HepG2 (cell line): ENCODE measurements around the gene ZFR2. TPM values are rescaled to one million over a fixed set of nuclear protein-coding genes. Genes with fewer than 3 reads are reported as not detected.

ENCODE experiments used
- ATAC-seq: fragments of 200-7000 bp; cut with Tn5 transposase; 3 replicates; pipeline ENCODE4 v1.9.1; 2020; ENCODE audit warnings: mild to moderate bottlenecking, moderate library complexity
- Bru-seq: library from RNA; stranded (reverse); fragments of 400-500 nt; gene quantifications from one replicate; lab custom pipeline; 2021; lab: Mats Ljungman, UMichigan
- BruChase-seq, 2 experiments: library from RNA; stranded (reverse); fragments of 400-500 nt; gene quantifications; one replicate each; lab custom pipeline; 2021; lab: Mats Ljungman, UMichigan
- BruUV-seq: library from RNA; stranded (reverse); fragments of 400-500 nt; replicated peaks from 2 replicates; lab custom pipeline; 2021; lab: Mats Ljungman, UMichigan
- CTCF ChIA-PET: fragments of 300-600 bp; formaldehyde crosslinking; extraction: SDS; loops from one replicate; lab custom pipeline; 2021; ENCODE audit warnings: low total read pairs, inconsistent platforms, low intra/inter-chr PET ratio; lab: Yijun Ruan, JAX
- POLR2A ChIA-PET: fragments of 350-600 bp; sonication (Branson Sonifier 250); formaldehyde crosslinking; loops from one replicate; lab custom pipeline; 2020; ENCODE audit warnings: antibody characterized with exemption, inconsistent platforms; lab: Yijun Ruan, JAX
- DNase-seq: peaks from one replicate; pipeline ENCODE4 v3.0.0-alpha.2; 2015; ENCODE audit warnings: low spot score
- FAIRE-seq: peaks from 3 replicates; lab custom pipeline; 2011; peaks lifted over from hg19 to GRCh38; lab: Jason Lieb, UNC
- H2AFZ ChIP-seq: one replicate; pipeline ENCODE4 v1.6.1; 2011; ENCODE audit warnings: low read length, inconsistent platforms
- H3K27ac ChIP-seq: fragments of 300-600 bp; 3 replicates; pipeline ENCODE4 v1.8.0; 2011; ENCODE audit warnings: mixed run types, mild to moderate bottlenecking, mixed read lengths, low read length, inconsistent platforms; ENCODE audit not compliant: insufficient read depth; ENCODE audit errors: extremely low read length
- H3K27me3 ChIP-seq, 2 experiments: fragments of 200-600 bp in 1 of 2; 2 replicates in 1 of 2; 3 replicates in 1 of 2; pipeline versions ENCODE4 v1.6.0 to v1.8.0; 2011; ENCODE audit warnings: low read length in 2 of 2, mild to moderate bottlenecking in 2 of 2, moderate library complexity in 2 of 2, inconsistent platforms in 1 of 2; ENCODE audit not compliant: insufficient read depth in 2 of 2, control insufficient read depth in 1 of 2
- H3K36me3 ChIP-seq, 2 experiments: fragments of 200-600 bp in 1 of 2; replicated peaks in 1 of 2; 2 replicates in 1 of 2; 3 replicates in 1 of 2; pipeline versions ENCODE4 v1.5.1 to v1.8.0; 2011; ENCODE audit warnings: low read length in 2 of 2, inconsistent platforms in 1 of 2; ENCODE audit not compliant: insufficient read depth in 2 of 2, control insufficient read depth in 1 of 2
- H3K4me1 ChIP-seq: 2 replicates; pipeline ENCODE4 v1.5.1; 2012; ENCODE audit warnings: low read length, inconsistent platforms; ENCODE audit not compliant: insufficient read depth
- H3K4me2 ChIP-seq: 2 replicates; pipeline ENCODE4 v1.6.0; 2011; ENCODE audit warnings: low read depth, low read length, inconsistent platforms
- H3K4me3 ChIP-seq, 3 experiments: fragments of 200-600 bp in 1 of 3; sonication (generic), shearing (Covaris generic) in 1 of 3; replicated peaks in 1 of 3; 2 replicates each; pipeline ENCODE4 v1.5.1; 2011 to 2016; ENCODE audit warnings: low read length in 3 of 3, inconsistent platforms in 2 of 3, low read depth in 2 of 3, mild to moderate bottlenecking in 2 of 3, control low read depth in 1 of 3, mixed read lengths in 1 of 3; ENCODE audit not compliant: insufficient read depth in 1 of 3
- H3K79me2 ChIP-seq: one replicate; pipeline ENCODE4 v1.6.1; 2011; ENCODE audit warnings: low read length, inconsistent platforms; ENCODE audit not compliant: insufficient read depth
- H3K9ac ChIP-seq: 2 replicates; pipeline ENCODE4 v1.6.0; 2011; ENCODE audit warnings: mild to moderate bottlenecking, low read depth, low read length, inconsistent platforms; ENCODE audit not compliant: insufficient read depth
- H3K9me3 ChIP-seq: 2 replicates; pipeline ENCODE4 v1.5.1; 2012; ENCODE audit warnings: mild to moderate bottlenecking, low read length
- H4K20me1 ChIP-seq: 2 replicates; pipeline ENCODE4 v1.6.0; 2011; ENCODE audit warnings: inconsistent platforms, mild to moderate bottlenecking, low read length, moderate library complexity; ENCODE audit not compliant: insufficient read depth
- GABPB1 ChIP-seq: IDR thresholded peaks from 2 replicates; pipeline ENCODE4 v1.6.1; 2016; ENCODE audit warnings: mild to moderate bottlenecking, missing genetic modification reagents, moderate library complexity, missing compliant biosample characterization
- SMAD9 ChIP-seq: sonication (generic); formaldehyde crosslinking; IDR thresholded peaks from 2 replicates; pipeline ENCODE4 v1.5.1; 2020; ENCODE audit warnings: mild to moderate bottlenecking, missing genetic modification reagents
- SP1 ChIP-seq, 2 experiments: fragments of 450-650 bp in 1 of 2; sonication (generic) in 1 of 2; formaldehyde crosslinking in 1 of 2; IDR thresholded peaks; 2 replicates each; pipeline versions ENCODE4 v1.4.0 to v1.6.1; 2016 to 2020; ENCODE audit warnings: missing genetic modification reagents in 1 of 2
- YY1 ChIP-seq: IDR thresholded peaks from 2 replicates; pipeline ENCODE4 v1.6.1; 2011; ENCODE audit warnings: low read length, low read depth, moderate library complexity, mild to moderate bottlenecking; ENCODE audit not compliant: insufficient read depth, insufficient replicate concordance
- ZNF883 ChIP-seq: sonication (generic); formaldehyde crosslinking; IDR thresholded peaks from 2 replicates; pipeline ENCODE4 v1.5.1; 2020; ENCODE audit warnings: mild to moderate bottlenecking, missing genetic modification reagents; ENCODE audit errors: not compliant biosample characterization
- WGBS: methylation state at CpG from one replicate; pipeline ENCODE4 v1.1.6; 2017; ENCODE audit warnings: low lambda C conversion rate; 5-methylcytosine and 5-hydroxymethylcytosine counted together
- in situ Hi-C: cut with HindIII; loops from 2 replicates; pipeline ENCODE4 v1.10.0; 2017; ENCODE audit warnings: low pct_unique_long_range_greater_than_20kb; ENCODE audit not compliant: extremely low pct_ligation_motif_present
- intact Hi-C: fragments of 100-400 bp; cut with micrococcal nuclease; formaldehyde crosslinking; loops from one replicate; pipeline ENCODE4 v1.10.0; 2022; ENCODE audit not compliant: unreplicated experiment
- long read RNA-seq, 2 experiments: library from RNA in 1 of 2; library from polyadenylated mRNA in 1 of 2; stranded (forward) in 1 of 2; unstranded in 1 of 2; transcript quantifications; one replicate each; pipeline ENCODE4 v2.0.0, GENCODE V29; 2019 to 2022
- polyA minus RNA-seq, 3 experiments: library from RNA; depleted of rRNA, polyadenylated mRNA; stranded (reverse); fragments of >200 nt; gene quantifications; 2 replicates each; pipeline ENCODE4 v1.2.3, GENCODE V29; 2011; ENCODE audit warnings: low replicate concordance in 1 of 3
- polyA plus RNA-seq, 8 experiments: library from polyadenylated mRNA; depleted of rRNA in 3 of 8; stranded (reverse) in 7 of 8; unstranded in 1 of 8; fragments of >200 nt; fragmentation: Illumina TruSeq in 4 of 8; extraction: Trizol in 4 of 8; gene quantifications; 2 replicates each; pipeline versions ENCODE4 v1.2.1 to v1.2.3, GENCODE V29; 2011 to 2016; ENCODE audit warnings: low read depth in 4 of 8, missing spikeins in 1 of 8, mixed read lengths in 1 of 8; ENCODE audit not compliant: insufficient read depth in 1 of 8
- total RNA-seq, 5 experiments: library from RNA; depleted of rRNA; stranded (reverse); fragments of >200 nt; fragmentation: Illumina TruSeq; extraction: Trizol; gene quantifications; 2 replicates each; pipeline ENCODE4 v1.2.3, GENCODE V29; 2016; ENCODE audit warnings: low read depth in 1 of 5
- TF ChIP-seq, protein P1 (sequence below): sonication (generic); formaldehyde crosslinking; IDR thresholded peaks from 2 replicates; pipeline ENCODE4 v1.5.1; 2020; ENCODE audit warnings: mild to moderate bottlenecking, missing genetic modification reagents, moderate library complexity
- TF ChIP-seq, protein P2 (sequence below): IDR thresholded peaks from 2 replicates; pipeline ENCODE4 v1.6.1; 2012; ENCODE audit warnings: inconsistent platforms

Gene ZFR2
- total RNA-seq (2016; rRNA removed; fragmentation: Illumina TruSeq; extraction: Trizol) (0.69 and 1.00 TPM in 2 replicates), polyA plus RNA-seq (2011; rRNA removed) (0.37 and 0.50 TPM in 2 replicates), polyA minus RNA-seq (2011; rRNA and poly(A)+ RNA removed; ENCODE audit: low replicate concordance) (1.2 TPM in 1 of 2 replicates, not detected in the other), Bru-seq, nascent RNA (percentile 17 among the genes with signal in this experiment), BruChase-seq, experiment 1, labeled RNA remaining after a 6-hour chase (percentile 23 among the genes with signal in this experiment), BruChase-seq, experiment 2, labeled RNA remaining after a 2-hour chase (percentile 20 among the genes with signal in this experiment)
- total RNA-seq (2016; cell fraction: cytosol; rRNA removed; fragmentation: Illumina TruSeq; extraction: Trizol; ENCODE audit: low read depth): 0.35 and 1.1 TPM in 2 replicates
- 0.63 and 0.67 TPM in 2 replicates for total RNA-seq (2016; cell fraction: insoluble cytoplasmic fraction; rRNA removed; fragmentation: Illumina TruSeq; extraction: Trizol)
- total RNA-seq (2016; cell fraction: membrane; rRNA removed; fragmentation: Illumina TruSeq; extraction: Trizol): 1.1 and 1.7 TPM in 2 replicates
- 0.47 TPM in 1 of 2 replicates, not detected in the other for total RNA-seq (2016; cell fraction: nucleus; rRNA removed; fragmentation: Illumina TruSeq; extraction: Trizol)
- polyA plus RNA-seq (2011; cell fraction: cytosol; rRNA removed): 0.53 and 0.60 TPM in 2 replicates
- 1.1 and 1.2 TPM in 2 replicates for polyA plus RNA-seq (2011; cell fraction: nucleus; rRNA removed)
- polyA plus RNA-seq (2012): 0.93 and 1.1 TPM in 2 replicates
- 0.61 and 1.3 TPM in 2 replicates for polyA plus RNA-seq (2016; cell fraction: cytosol; fragmentation: Illumina TruSeq; extraction: Trizol; ENCODE audit: low read depth)
- polyA plus RNA-seq (2016; cell fraction: insoluble cytoplasmic fraction; fragmentation: Illumina TruSeq; extraction: Trizol; ENCODE audit: low read depth): 0.59 and 1.4 TPM in 2 replicates
- polyA plus RNA-seq (2016; cell fraction: membrane; fragmentation: Illumina TruSeq; extraction: Trizol; ENCODE audit: low read depth): 0.82 and 1.1 TPM in 2 replicates
- 0.60 and 2.2 TPM in 2 replicates for polyA plus RNA-seq (2016; cell fraction: nucleus; fragmentation: Illumina TruSeq; extraction: Trizol; ENCODE audit: insufficient read depth, low read depth)
- not detected in 2 replicates for polyA minus RNA-seq (2011; cell fraction: cytosol; rRNA and poly(A)+ RNA removed)
- polyA minus RNA-seq (2011; cell fraction: nucleus; rRNA and poly(A)+ RNA removed): not detected in 2 replicates
- long read RNA-seq, experiment 1, partial matches to known transcripts: 0 of 1 reads
- long read RNA-seq, experiment 1, other reads (novel, unspliced or antisense): 0 of 1 reads
- long read RNA-seq, experiment 2, partial matches to known transcripts: 0 of 3 reads
- long read RNA-seq, experiment 2, other reads (novel, unspliced or antisense): 1 of 3 reads

DNA sequence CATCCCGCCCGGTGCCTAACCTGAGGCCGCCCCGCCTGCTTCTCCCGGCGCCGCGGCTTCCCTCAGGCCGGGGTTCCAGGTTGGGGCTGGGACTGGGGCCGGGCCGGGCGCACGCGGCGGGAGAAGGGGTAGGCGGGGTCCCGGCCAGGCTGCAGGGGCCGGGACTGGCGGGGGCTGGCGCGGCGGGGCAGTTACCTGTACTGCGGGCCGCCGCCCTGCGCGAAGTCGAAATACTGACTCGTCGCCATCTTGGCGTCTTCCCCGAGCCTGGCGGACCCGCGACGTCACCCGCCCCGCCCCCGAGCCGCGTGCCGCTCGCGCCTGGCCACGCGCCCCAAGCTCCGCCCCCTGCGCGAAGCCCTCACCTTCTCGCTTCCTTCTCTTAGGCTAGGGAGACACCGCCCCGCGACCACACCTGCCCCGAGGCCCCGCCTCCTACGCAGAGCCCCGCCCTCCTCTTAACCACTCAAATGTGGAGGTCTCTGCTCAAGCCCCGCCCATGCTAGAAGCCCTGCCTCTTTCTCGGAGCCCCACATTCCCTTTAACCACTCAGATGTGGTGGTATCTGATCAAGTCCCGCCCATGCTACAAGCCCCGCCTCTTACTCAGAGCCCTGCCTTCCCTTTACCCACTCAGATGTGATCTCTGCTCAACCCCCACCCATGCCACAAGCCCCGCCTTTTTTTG is at the start of gene ZFR2:
Gene ZFR2 (minus strand): TSS at position 269 of the 687 bp plus-strand sequence. CDS start 21 bp downstream, at position 248.
- Histone ChIP-seq H4K20me1 (no peaks in the 10 kb centered on the region), H3K4me3 (peak within 1 kb of the TSS in 2 of 3 experiments; percentile 9 to 10; a peak in 2 of 6 replicates), H3K4me1 (0 out of 2 replicates have a peak, but pooled peaks cover 4% of the 10 kb centered on the region), H3K4me2 (peak within 1 kb of the TSS; percentile 12; the same call in 1 of the 2 replicates), H3K36me3 (no peaks in the 10 kb centered on the region), H3K27me3 (peaks cover 3 to 32% of the 10 kb centered on the region in 2 experiments; a peak in 3 of 5 replicates), H3K9me3 (no peaks in the 10 kb centered on the region), H3K27ac (no peak within 1 kb of the TSS), H3K9ac (no peak within 1 kb of the TSS), H3K79me2 (no peaks in the 10 kb centered on the region), H2AFZ (no peak within 1 kb of the TSS)
- ATAC-seq (peak; percentile 37; the same call in 2 of the 3 replicates), FAIRE-seq (no peak), DNase-seq (no peak)
- in situ Hi-C loops: loop anchor here (25.0 kb wide), 1 partner anchor 343 kb away; no protein-coding TSS in a partner anchor
- TF ChIP-seq SP1 (IDR thresholded peaks at IDR 0.05) (no peak), SP1 (CRISPR knock-in tag; IDR thresholded peaks at IDR 0.05) (peak; percentile 74), SMAD9 (CRISPR knock-in tag) (no peak), YY1 (peak; percentile 31), ZNF883 (CRISPR knock-in tag) (no peak), GABPB1 (CRISPR knock-in tag) (peak; percentile 24; the same call in 1 of the 2 replicates)
- TF ChIP-seq, protein P1, sequence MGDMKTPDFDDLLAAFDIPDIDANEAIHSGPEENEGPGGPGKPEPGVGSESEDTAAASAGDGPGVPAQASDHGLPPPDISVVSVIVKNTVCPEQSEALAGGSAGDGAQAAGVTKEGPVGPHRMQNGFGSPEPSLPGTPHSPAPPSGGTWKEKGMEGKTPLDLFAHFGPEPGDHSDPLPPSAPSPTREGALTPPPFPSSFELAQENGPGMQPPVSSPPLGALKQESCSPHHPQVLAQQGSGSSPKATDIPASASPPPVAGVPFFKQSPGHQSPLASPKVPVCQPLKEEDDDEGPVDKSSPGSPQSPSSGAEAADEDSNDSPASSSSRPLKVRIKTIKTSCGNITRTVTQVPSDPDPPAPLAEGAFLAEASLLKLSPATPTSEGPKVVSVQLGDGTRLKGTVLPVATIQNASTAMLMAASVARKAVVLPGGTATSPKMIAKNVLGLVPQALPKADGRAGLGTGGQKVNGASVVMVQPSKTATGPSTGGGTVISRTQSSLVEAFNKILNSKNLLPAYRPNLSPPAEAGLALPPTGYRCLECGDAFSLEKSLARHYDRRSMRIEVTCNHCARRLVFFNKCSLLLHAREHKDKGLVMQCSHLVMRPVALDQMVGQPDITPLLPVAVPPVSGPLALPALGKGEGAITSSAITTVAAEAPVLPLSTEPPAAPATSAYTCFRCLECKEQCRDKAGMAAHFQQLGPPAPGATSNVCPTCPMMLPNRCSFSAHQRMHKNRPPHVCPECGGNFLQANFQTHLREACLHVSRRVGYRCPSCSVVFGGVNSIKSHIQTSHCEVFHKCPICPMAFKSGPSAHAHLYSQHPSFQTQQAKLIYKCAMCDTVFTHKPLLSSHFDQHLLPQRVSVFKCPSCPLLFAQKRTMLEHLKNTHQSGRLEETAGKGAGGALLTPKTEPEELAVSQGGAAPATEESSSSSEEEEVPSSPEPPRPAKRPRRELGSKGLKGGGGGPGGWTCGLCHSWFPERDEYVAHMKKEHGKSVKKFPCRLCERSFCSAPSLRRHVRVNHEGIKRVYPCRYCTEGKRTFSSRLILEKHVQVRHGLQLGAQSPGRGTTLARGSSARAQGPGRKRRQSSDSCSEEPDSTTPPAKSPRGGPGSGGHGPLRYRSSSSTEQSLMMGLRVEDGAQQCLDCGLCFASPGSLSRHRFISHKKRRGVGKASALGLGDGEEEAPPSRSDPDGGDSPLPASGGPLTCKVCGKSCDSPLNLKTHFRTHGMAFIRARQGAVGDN (CRISPR knock-in tag): peak; percentile 63
- TF ChIP-seq, protein P2, sequence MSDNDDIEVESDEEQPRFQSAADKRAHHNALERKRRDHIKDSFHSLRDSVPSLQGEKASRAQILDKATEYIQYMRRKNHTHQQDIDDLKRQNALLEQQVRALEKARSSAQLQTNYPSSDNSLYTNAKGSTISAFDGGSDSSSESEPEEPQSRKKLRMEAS: peak; percentile 48
- WGBS: 27% methylated on average over 34 of the region's 62 CpGs
- ChIA-PET CTCF (no interaction called here), POLR2A (no interaction called here)
- no TSS peak for BruUV-seq
- intact Hi-C loops: no loop called here
